ENCODE measurements around the gene ST8SIA6. TPM values are rescaled to one million over a fixed set of nuclear protein-coding genes. Genes with fewer than 3 reads are reported as not detected.

The ST8SIA6 gene
- total RNA-seq, 2 donors from 2014 or later: 5.3 to 11.0 TPM

DNA sequence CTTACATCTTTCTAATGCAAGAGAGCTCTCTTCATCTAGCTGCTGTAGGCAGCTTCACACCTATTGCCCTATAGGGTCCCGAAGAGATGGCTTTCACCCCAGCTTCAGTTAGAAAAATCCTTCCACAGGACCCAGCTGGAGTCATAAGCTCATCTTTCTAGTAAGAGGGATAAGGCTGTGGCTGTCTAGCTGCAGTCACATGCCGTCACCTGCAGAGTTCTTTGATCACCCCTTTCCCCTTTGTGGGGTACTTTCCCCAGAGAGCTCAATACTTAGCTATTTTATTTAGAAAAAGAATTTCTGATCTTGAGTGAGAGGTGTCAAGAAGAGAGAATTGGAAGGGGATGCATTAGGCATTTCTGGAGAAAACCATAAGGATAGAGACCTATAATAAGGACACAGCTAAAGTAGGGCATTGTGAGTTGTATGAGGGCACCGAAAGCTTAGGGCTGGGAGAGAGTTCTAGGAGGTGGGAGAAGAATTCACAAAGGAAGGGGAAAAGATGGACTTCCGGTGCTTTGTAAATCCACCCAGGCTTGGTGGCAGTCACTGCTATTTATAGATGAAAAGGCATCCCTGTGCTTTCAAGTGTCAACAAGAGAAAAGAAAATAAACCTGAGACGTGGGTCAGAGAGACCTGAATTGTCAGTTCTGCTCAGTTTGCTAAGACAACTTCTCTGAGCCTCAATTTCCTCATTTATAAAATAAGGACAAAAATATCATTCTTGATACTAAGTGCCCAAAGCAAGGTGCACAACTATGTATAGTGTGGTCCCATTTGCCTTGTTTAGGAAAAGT, 11.1 kb upstream of the ST8SIA6 start:
- Histone ChIP-seq H3K9me3 (no peaks in the 10 kb centered on the region), H3K4me1 (no peaks in the 10 kb centered on the region), H3K27ac (no peak overlapping the region), H3K4me3 (no peak overlapping the region), H3K36me3 (no peaks in the 10 kb centered on the region), H3K27me3 (no peaks in the 10 kb centered on the region)
- DNase-seq (ENCODE audit: low spot score): no peak
- TF ChIP-seq, protein P1, sequence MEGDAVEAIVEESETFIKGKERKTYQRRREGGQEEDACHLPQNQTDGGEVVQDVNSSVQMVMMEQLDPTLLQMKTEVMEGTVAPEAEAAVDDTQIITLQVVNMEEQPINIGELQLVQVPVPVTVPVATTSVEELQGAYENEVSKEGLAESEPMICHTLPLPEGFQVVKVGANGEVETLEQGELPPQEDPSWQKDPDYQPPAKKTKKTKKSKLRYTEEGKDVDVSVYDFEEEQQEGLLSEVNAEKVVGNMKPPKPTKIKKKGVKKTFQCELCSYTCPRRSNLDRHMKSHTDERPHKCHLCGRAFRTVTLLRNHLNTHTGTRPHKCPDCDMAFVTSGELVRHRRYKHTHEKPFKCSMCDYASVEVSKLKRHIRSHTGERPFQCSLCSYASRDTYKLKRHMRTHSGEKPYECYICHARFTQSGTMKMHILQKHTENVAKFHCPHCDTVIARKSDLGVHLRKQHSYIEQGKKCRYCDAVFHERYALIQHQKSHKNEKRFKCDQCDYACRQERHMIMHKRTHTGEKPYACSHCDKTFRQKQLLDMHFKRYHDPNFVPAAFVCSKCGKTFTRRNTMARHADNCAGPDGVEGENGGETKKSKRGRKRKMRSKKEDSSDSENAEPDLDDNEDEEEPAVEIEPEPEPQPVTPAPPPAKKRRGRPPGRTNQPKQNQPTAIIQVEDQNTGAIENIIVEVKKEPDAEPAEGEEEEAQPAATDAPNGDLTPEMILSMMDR (IDR thresholded peaks at IDR 0.05): no peak

DNA sequence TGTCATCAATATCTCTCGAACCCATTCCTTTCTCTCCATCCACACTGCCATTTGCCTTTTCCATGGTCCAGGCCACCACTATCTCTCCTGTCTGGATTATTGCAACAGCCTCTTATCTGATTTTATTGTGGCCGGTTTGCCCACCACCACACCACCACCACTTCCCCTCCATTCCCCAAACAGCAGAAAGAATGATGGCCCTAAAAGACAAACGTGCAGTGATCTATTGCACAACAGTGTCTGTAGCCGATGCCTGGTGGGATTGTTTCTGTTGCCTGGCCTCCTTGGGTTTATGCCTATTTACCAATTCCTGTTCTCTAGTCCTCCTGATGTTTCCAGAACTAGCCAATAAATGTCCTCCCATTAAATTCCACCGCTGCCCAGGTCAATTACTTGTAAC, 10.2 kb upstream of the ST8SIA6 start:
- Histone ChIP-seq H3K9me3 (no peaks in the 10 kb centered on the region), H3K4me1 (no peaks in the 10 kb centered on the region), H3K27ac (no peak overlapping the region), H3K4me3 (no peak overlapping the region), H3K27me3 (no peaks in the 10 kb centered on the region), H3K36me3 (no peaks in the 10 kb centered on the region)
- TF ChIP-seq, protein P1 (IDR thresholded peaks at IDR 0.05): no peak
- no peak for DNase-seq (ENCODE audit: low spot score)

DNA sequence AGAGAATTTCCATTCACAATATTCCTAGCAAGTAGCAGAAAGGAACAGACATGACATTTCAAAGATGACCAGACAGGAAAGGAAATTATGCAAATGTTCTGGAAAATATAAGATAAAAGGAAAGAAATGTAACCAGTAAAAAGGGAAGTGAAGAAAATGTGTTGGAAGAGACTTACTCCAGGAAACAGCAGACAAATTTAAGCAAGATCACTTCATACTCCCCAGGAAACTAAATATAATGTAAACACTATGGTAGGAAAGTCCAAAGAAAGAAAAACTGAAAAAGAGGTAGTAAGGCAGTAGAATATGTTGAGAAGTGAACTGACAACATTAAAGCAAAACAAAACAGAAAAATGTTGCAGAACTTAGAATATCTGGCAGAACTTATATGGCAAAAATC, 6.4 kb upstream of the ST8SIA6 start:
- no peaks in the 10 kb centered on the region for H3K9me3 ChIP-seq
- no peak overlapping the region for H3K27ac ChIP-seq
- H3K4me3 ChIP-seq: no peak overlapping the region
- no peaks in the 10 kb centered on the region for H3K36me3 ChIP-seq
- H3K27me3 ChIP-seq: no peaks in the 10 kb centered on the region
- no peak for DNase-seq (ENCODE audit: low spot score)
- TF ChIP-seq, protein P1 (IDR thresholded peaks at IDR 0.05): no peak
- H3K4me1 ChIP-seq: no peaks in the 10 kb centered on the region

DNA sequence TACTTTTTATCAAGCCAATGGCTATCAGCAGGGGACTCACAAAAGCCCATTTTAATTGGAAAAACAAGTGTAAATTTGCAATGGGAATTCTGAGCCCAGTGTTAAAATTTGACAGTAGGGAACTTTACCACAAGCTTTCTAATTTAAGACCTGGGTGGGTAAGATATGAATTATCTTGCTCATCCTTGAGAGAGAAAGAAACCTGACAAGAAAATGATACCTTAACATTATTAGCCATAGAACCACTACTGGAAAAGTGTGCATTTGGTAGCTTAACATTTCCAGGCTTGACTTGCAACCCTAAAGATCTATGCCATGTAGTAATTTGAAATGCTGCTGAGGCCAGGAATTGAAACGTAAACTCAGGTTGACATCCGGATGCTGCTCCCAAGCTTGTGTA, 2.7 kb upstream of the ST8SIA6 start:
- H3K27me3 ChIP-seq: no peaks in the 10 kb centered on the region
- no peaks in the 10 kb centered on the region for H3K36me3 ChIP-seq
- H3K27ac ChIP-seq: no peak overlapping the region
- DNase-seq (ENCODE audit: low spot score): no peak
- TF ChIP-seq, protein P1 (IDR thresholded peaks at IDR 0.05): no peak
- no peak overlapping the region for H3K4me3 ChIP-seq
- H3K9me3 ChIP-seq: no peaks in the 10 kb centered on the region
- peaks cover 0 to 15% of the 10 kb centered on the region in 2 donors for H3K4me1 ChIP-seq

DNA sequence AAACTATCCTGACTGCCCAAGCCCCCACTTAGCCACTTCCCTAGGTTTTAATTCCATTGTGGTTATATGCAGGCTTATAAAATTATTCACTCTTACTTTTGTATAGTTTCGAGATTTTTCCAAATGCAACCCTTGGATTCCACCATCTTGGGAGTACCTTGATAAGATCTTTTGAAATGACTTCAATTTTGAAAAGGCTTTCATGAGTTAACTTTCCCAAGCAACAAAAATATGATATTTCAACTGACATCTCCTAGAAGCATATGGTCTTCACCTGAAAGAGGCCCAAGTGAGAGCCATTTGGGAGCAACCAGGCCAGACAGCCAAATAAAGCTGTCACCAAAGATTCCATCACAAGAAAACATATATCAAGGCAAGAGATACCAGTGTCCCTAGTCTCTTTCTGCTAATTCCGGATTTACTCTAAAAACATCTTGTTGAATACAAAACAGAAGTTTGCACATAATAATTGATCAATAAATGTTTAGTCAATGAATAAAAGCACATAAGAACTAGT, 1.7 kb upstream of the ST8SIA6 start:
- TF ChIP-seq, protein P1 (IDR thresholded peaks at IDR 0.05): no peak
- Histone ChIP-seq H3K36me3 (no peaks in the 10 kb centered on the region), H3K9me3 (no peaks in the 10 kb centered on the region), H3K27me3 (no peaks in the 10 kb centered on the region), H3K27ac (no peak overlapping the region), H3K4me3 (no peak overlapping the region), H3K4me1 (peaks cover 0 to 15% of the 10 kb centered on the region in 2 donors)
- DNase-seq (ENCODE audit: low spot score): no peak
